GM19351 (cell line): Measurements from ENCODE around the gene PEX10.
A peak's percentile ranks its signal among the peaks of the same experiment; 100 is the strongest.

Experiments used
- ATAC-seq: cut with Tn5 transposase; IDR thresholded peaks from one replicate; pipeline ENCODE4 v1.9.1; 2021; ENCODE audit warnings: mild to moderate bottlenecking, moderate library complexity; ENCODE audit not compliant: unreplicated experiment

PEX10 gene

GRCh38 chr1:2389644-2390043 lies 22.7 kb downstream of the PEX10 start:
- no peak for ATAC-seq

- no peak for ATAC-seq
These were observed 24.1 kb downstream of the PEX10 start for GRCh38 chr1:2388004-2388913.

- ATAC-seq = no peak
These were observed 25.4 kb downstream of the PEX10 start for GRCh38 chr1:2386636-2387611.

GRCh38 chr1:2385606-2386280 lies 26.6 kb downstream of the PEX10 start:
- ATAC-seq = no peak

GRCh38 chr1:2384941-2385481 lies 27.4 kb downstream of the PEX10 start:
- ATAC-seq = no peak

- ATAC-seq = no peak
These were observed 28.1 kb downstream of the PEX10 start for GRCh38 chr1:2384130-2384860.

GRCh38 chr1:2383576-2383975 lies 28.8 kb downstream of the PEX10 start:
- no peak for ATAC-seq

- ATAC-seq = no peak
These were observed 29.6 kb downstream of the PEX10 start for GRCh38 chr1:2382621-2383361.

GRCh38 chr1:2381741-2382620 lies 30.4 kb downstream of the PEX10 start:
- ATAC-seq = peak; percentile 80

- ATAC-seq = no peak
These were observed 31.4 kb downstream of the PEX10 start for GRCh38 chr1:2380816-2381591.

GRCh38 chr1:2379733-2380404 lies 32.5 kb downstream of the PEX10 start:
- ATAC-seq = no peak

GRCh38 chr1:2378956-2379732 lies 33.2 kb downstream of the PEX10 start:
- ATAC-seq = no peak

- ATAC-seq = no peak
These were observed 33.9 kb downstream of the PEX10 start for GRCh38 chr1:2378441-2378851.

- no peak for ATAC-seq
These were observed 34.5 kb downstream of the PEX10 start for GRCh38 chr1:2377751-2378440.

GRCh38 chr1:2376931-2377672 lies 35.3 kb downstream of the PEX10 start:
- no peak for ATAC-seq
